ENCODE data around the gene CCT8.

GRCh38 chr21:29053011-29053553, 20.4 kb downstream of the CCT8 start:
- TF ChIP-seq, protein P1, sequence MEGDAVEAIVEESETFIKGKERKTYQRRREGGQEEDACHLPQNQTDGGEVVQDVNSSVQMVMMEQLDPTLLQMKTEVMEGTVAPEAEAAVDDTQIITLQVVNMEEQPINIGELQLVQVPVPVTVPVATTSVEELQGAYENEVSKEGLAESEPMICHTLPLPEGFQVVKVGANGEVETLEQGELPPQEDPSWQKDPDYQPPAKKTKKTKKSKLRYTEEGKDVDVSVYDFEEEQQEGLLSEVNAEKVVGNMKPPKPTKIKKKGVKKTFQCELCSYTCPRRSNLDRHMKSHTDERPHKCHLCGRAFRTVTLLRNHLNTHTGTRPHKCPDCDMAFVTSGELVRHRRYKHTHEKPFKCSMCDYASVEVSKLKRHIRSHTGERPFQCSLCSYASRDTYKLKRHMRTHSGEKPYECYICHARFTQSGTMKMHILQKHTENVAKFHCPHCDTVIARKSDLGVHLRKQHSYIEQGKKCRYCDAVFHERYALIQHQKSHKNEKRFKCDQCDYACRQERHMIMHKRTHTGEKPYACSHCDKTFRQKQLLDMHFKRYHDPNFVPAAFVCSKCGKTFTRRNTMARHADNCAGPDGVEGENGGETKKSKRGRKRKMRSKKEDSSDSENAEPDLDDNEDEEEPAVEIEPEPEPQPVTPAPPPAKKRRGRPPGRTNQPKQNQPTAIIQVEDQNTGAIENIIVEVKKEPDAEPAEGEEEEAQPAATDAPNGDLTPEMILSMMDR (IDR thresholded peaks at IDR 0.05), result no peak
- no peak for TF ChIP-seq POLR2A (IDR thresholded peaks at IDR 0.05)
- TF ChIP-seq POLR2AphosphoS5 (IDR thresholded peaks at IDR 0.05), result no peak

All from prostate gland (tissue), 2 donors.